Measurements from ENCODE around the gene CLINT1.

DNA sequence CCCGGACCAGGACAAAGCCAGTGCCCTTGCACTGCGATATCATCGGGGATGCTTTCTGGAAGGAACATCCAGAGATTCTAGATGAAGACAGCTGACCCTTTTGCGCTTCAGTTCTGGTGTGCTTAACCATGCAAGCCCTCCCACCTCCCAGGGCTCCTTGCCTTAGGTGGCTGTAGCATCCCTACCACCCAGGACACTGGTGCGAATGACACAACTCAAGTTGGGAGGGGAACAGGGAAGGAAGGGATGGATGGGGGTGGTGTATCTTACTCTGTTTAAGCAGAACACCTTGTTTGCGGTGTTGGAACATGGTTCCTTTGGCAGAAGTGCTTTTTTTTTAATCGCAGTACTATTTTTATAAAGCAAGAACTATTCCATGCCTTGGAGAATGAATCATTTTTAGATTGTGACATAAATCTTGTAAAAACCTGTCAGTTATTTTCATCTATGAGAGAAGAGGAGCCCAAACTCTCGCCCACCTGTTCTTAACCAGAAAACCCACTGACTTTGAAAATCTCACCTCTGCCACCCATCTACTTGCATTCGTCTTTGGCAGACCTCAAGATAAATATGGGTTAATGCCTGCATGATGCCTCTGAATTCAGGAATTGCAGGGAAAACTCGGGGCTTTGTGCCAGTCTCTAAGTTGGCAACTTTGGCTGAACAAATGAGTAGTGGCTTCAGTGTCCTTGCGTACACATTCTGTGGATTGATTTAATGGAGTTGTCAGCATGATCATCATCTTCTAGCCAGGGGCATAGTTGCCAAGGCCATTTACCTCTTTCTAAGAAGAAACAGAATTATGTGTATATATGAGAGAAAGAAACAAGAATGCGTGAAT is 119.3 kb downstream of the CLINT1 start:
- TF ChIP-seq, protein P1, sequence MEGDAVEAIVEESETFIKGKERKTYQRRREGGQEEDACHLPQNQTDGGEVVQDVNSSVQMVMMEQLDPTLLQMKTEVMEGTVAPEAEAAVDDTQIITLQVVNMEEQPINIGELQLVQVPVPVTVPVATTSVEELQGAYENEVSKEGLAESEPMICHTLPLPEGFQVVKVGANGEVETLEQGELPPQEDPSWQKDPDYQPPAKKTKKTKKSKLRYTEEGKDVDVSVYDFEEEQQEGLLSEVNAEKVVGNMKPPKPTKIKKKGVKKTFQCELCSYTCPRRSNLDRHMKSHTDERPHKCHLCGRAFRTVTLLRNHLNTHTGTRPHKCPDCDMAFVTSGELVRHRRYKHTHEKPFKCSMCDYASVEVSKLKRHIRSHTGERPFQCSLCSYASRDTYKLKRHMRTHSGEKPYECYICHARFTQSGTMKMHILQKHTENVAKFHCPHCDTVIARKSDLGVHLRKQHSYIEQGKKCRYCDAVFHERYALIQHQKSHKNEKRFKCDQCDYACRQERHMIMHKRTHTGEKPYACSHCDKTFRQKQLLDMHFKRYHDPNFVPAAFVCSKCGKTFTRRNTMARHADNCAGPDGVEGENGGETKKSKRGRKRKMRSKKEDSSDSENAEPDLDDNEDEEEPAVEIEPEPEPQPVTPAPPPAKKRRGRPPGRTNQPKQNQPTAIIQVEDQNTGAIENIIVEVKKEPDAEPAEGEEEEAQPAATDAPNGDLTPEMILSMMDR (conservative IDR thresholded peaks at IDR 0.05; ENCODE audit: low read depth in 2 of 2): no peak
- TF ChIP-seq, protein P2, sequence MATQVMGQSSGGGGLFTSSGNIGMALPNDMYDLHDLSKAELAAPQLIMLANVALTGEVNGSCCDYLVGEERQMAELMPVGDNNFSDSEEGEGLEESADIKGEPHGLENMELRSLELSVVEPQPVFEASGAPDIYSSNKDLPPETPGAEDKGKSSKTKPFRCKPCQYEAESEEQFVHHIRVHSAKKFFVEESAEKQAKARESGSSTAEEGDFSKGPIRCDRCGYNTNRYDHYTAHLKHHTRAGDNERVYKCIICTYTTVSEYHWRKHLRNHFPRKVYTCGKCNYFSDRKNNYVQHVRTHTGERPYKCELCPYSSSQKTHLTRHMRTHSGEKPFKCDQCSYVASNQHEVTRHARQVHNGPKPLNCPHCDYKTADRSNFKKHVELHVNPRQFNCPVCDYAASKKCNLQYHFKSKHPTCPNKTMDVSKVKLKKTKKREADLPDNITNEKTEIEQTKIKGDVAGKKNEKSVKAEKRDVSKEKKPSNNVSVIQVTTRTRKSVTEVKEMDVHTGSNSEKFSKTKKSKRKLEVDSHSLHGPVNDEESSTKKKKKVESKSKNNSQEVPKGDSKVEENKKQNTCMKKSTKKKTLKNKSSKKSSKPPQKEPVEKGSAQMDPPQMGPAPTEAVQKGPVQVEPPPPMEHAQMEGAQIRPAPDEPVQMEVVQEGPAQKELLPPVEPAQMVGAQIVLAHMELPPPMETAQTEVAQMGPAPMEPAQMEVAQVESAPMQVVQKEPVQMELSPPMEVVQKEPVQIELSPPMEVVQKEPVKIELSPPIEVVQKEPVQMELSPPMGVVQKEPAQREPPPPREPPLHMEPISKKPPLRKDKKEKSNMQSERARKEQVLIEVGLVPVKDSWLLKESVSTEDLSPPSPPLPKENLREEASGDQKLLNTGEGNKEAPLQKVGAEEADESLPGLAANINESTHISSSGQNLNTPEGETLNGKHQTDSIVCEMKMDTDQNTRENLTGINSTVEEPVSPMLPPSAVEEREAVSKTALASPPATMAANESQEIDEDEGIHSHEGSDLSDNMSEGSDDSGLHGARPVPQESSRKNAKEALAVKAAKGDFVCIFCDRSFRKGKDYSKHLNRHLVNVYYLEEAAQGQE (IDR thresholded peaks at IDR 0.05; ENCODE audit: unreplicated experiment): no peak
- TF ChIP-seq EZH2phosphoT487 (IDR thresholded peaks at IDR 0.05; ENCODE audit: unreplicated experiment) (no peak), POLR2AphosphoS5 (IDR thresholded peaks at IDR 0.05; ENCODE audit: low read depth) (no peak), EZH2 (IDR thresholded peaks at IDR 0.05; ENCODE audit: low read depth, unreplicated experiment) (no peak), CREB1 (CRISPR knock-in tag; IDR thresholded peaks at IDR 0.05; ENCODE audit: low read depth) (no peak), ZNF114 (CRISPR knock-in tag; IDR thresholded peaks at IDR 0.05) (no peak), JUNB (IDR thresholded peaks at IDR 0.05; ENCODE audit: unreplicated experiment) (no peak), ZNF331 (CRISPR knock-in tag; IDR thresholded peaks at IDR 0.05; ENCODE audit: low read depth) (no peak), NANOG (IDR thresholded peaks at IDR 0.05; ENCODE audit: borderline replicate concordance) (no peak)
- TF ChIP-seq, protein P3, sequence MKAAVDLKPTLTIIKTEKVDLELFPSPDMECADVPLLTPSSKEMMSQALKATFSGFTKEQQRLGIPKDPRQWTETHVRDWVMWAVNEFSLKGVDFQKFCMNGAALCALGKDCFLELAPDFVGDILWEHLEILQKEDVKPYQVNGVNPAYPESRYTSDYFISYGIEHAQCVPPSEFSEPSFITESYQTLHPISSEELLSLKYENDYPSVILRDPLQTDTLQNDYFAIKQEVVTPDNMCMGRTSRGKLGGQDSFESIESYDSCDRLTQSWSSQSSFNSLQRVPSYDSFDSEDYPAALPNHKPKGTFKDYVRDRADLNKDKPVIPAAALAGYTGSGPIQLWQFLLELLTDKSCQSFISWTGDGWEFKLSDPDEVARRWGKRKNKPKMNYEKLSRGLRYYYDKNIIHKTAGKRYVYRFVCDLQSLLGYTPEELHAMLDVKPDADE (IDR thresholded peaks at IDR 0.05): no peak
